HepG2 (cell line): ENCODE data around the gene KANTR. TPM values are rescaled to one million over a fixed set of nuclear protein-coding genes. Genes with fewer than 3 reads are reported as not detected.
A peak's percentile ranks its signal among the peaks of the same experiment; 100 is the strongest.

ENCODE experiments used
- ARNT2 ChIP-seq: sonication (generic); formaldehyde crosslinking; IDR thresholded peaks from 2 replicates; pipeline ENCODE4 v1.8.0; 2022; ENCODE audit warnings: mild to moderate bottlenecking, low read depth, missing genetic modification reagents, moderate library complexity
- ATF7-NPFF ChIP-seq: sonication (generic); formaldehyde crosslinking; IDR thresholded peaks from 2 replicates; pipeline ENCODE4 v1.8.1; 2023; ENCODE audit warnings: mild to moderate bottlenecking, low read depth, missing genetic modification reagents, moderate library complexity
- FOXA1 ChIP-seq, 2 experiments: fragments of 450-650 bp in 1 of 2; sonication (generic) in 1 of 2; formaldehyde crosslinking in 1 of 2; IDR thresholded peaks; 2 replicates each; pipeline versions ENCODE4 v1.4.0 to v1.6.1; 2016 to 2020; ENCODE audit warnings: missing genetic modification reagents in 1 of 2
- FOXJ3 ChIP-seq: sonication (generic); formaldehyde crosslinking; IDR thresholded peaks from 2 replicates; pipeline ENCODE4 v1.4.0; 2020; ENCODE audit warnings: missing genetic modification reagents, mild to moderate bottlenecking, borderline replicate concordance
- IKZF1 ChIP-seq: fragments of 450-650 bp; IDR thresholded peaks from 2 replicates; pipeline ENCODE4 v1.7.1; 2016
- JARID2 ChIP-seq: sonication (generic); formaldehyde crosslinking; IDR thresholded peaks from 2 replicates; pipeline ENCODE4 v1.8.1; 2023; ENCODE audit warnings: missing genetic modification reagents, inconsistent platforms; ENCODE audit not compliant: insufficient replicate concordance
- JDP2 ChIP-seq: sonication (generic); formaldehyde crosslinking; IDR thresholded peaks from 2 replicates; pipeline ENCODE4 v1.8.1; 2022; ENCODE audit warnings: missing genetic modification reagents, borderline replicate concordance
- NFE2 ChIP-seq: sonication (generic); formaldehyde crosslinking; IDR thresholded peaks from 2 replicates; pipeline ENCODE4 v1.4.0; 2020; ENCODE audit warnings: missing genetic modification reagents
- PHF8 ChIP-seq: sonication (generic); formaldehyde crosslinking; IDR thresholded peaks from 2 replicates; pipeline ENCODE4 v1.5.0; 2020; ENCODE audit warnings: missing genetic modification reagents
- POLR2AphosphoS5 ChIP-seq: IDR thresholded peaks from 2 replicates; pipeline ENCODE4 v1.6.1; 2012; ENCODE audit warnings: low read depth, low read length
- PTBP1 ChIP-seq: fragments of 200-400 bp; formaldehyde crosslinking; IDR thresholded peaks from 2 replicates; pipeline ENCODE4 v1.6.1; 2018; ENCODE audit warnings: low read length, low read depth; ENCODE audit not compliant: poor library complexity, severe bottlenecking
- RBFOX2 ChIP-seq: fragments of 200-400 bp; formaldehyde crosslinking; IDR thresholded peaks from 2 replicates; pipeline ENCODE4 v1.6.1; 2017; ENCODE audit warnings: low read depth, mild to moderate bottlenecking, low read length
- RFX5 ChIP-seq: IDR thresholded peaks from 2 replicates; pipeline ENCODE4 v1.6.1; 2011; ENCODE audit warnings: low read depth, low read length, improper control_type of control experiment
- SALL2 ChIP-seq: sonication (generic); formaldehyde crosslinking; IDR thresholded peaks from 2 replicates; pipeline ENCODE4 v1.8.1; 2023; ENCODE audit warnings: mild to moderate bottlenecking, missing genetic modification reagents, inconsistent platforms
- SATB2 ChIP-seq: sonication (generic); formaldehyde crosslinking; IDR thresholded peaks from 2 replicates; pipeline ENCODE4 v1.5.0; 2020; ENCODE audit warnings: missing genetic modification reagents
- TRIM24 ChIP-seq: sonication (generic); formaldehyde crosslinking; IDR thresholded peaks from 2 replicates; pipeline ENCODE4 v1.8.0; 2022; ENCODE audit warnings: mild to moderate bottlenecking, missing genetic modification reagents
- ZNF441 ChIP-seq: sonication (generic); formaldehyde crosslinking; IDR thresholded peaks from 2 replicates; pipeline ENCODE4 v1.7.0; 2021; ENCODE audit warnings: missing genetic modification reagents, borderline replicate concordance
- ZNF557 ChIP-seq: sonication (generic); formaldehyde crosslinking; IDR thresholded peaks from 2 replicates; pipeline ENCODE4 v1.4.0; 2020; ENCODE audit warnings: missing genetic modification reagents
- ZNF570 ChIP-seq: sonication (generic); formaldehyde crosslinking; IDR thresholded peaks from 2 replicates; pipeline ENCODE4 v1.4.0; 2020; ENCODE audit warnings: mild to moderate bottlenecking, missing genetic modification reagents, borderline replicate concordance
- polyA plus RNA-seq, 8 experiments: library from polyadenylated mRNA; depleted of rRNA in 3 of 8; stranded (reverse) in 7 of 8; unstranded in 1 of 8; fragments of >200 nt; fragmentation: Illumina TruSeq in 4 of 8; extraction: Trizol in 4 of 8; gene quantifications; 2 replicates each; pipeline versions ENCODE4 v1.2.1 to v1.2.3, GENCODE V29; 2011 to 2016; ENCODE audit warnings: low read depth in 4 of 8, missing spikeins in 1 of 8, mixed read lengths in 1 of 8; ENCODE audit not compliant: insufficient read depth in 1 of 8
- total RNA-seq, 5 experiments: library from RNA; depleted of rRNA; stranded (reverse); fragments of >200 nt; fragmentation: Illumina TruSeq; extraction: Trizol; gene quantifications; 2 replicates each; pipeline ENCODE4 v1.2.3, GENCODE V29; 2016; ENCODE audit warnings: low read depth in 1 of 5
- TF ChIP-seq, protein P1 (sequence below): sonication (generic); formaldehyde crosslinking; conservative IDR thresholded peaks from 2 replicates; pipeline ENCODE4 v1.8.0; 2022; ENCODE audit warnings: missing genetic modification reagents
- TF ChIP-seq, protein P2 (sequence below): sonication (generic); formaldehyde crosslinking; IDR thresholded peaks from 2 replicates; pipeline ENCODE4 v1.8.1; 2023; ENCODE audit warnings: missing genetic modification reagents, inconsistent platforms, borderline replicate concordance
- TF ChIP-seq, protein P3 (sequence below): IDR thresholded peaks from 2 replicates; pipeline ENCODE4 v1.6.1; 2016; ENCODE audit warnings: mild to moderate bottlenecking
- TF ChIP-seq, protein P4 (sequence below): IDR thresholded peaks from 2 replicates; pipeline ENCODE4 v1.6.1; 2016; ENCODE audit warnings: mild to moderate bottlenecking, missing biosample characterization, missing genetic modification reagents
- TF ChIP-seq, protein P5 (sequence below): IDR thresholded peaks from 2 replicates; pipeline ENCODE4 v1.6.1; 2012; ENCODE audit warnings: inconsistent platforms
- TF ChIP-seq, protein P6 (sequence below): sonication (generic); formaldehyde crosslinking; IDR thresholded peaks from 2 replicates; pipeline ENCODE4 v1.5.0; 2020; ENCODE audit warnings: missing genetic modification reagents

KANTR gene
- total and polyA plus RNA-seq, 2 of the 13 experiments (the other 11 are each of a cell fraction or from before 2014, with no cell fraction given) = 4.4 to 9.0 TPM

DNA sequence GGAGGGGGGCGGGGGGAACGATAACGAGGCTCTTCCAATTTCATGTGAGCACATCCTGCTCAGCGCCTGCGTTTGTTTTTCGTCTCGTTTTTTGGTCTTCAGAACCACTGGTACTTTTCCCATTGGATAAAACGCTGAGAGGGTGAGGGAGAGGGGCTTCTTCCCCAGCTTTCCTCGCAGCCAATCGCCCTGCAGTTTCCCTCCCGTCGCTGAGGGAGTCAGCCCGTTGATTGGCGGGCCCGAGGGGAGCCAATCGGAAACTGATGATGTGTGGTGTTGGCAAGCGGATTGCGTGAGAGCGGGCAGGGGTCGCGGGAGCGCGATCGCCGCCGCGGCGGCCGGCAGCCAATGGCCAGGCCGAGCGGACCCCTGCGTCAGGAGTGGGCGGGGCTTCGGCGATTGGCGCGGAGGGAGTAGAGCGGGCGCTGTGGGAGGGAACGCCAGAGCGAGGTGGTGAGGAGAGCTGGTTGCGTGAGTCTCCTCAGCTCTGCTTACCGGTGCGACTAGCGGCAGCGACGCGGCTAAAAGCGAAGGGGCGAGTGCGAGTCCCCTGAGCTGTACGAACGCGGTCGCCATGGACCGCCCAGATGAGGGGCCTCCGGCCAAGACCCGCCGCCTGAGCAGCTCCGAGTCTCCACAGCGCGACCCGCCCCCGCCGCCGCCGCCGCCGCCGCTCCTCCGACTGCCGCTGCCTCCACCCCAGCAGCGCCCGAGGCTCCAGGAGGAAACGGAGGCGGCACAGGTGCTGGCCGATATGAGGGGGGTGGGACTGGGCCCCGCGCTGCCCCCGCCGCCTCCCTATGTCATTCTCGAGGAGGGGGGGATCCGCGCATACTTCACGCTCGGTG lies 11.8 kb upstream of the KANTR start, which contains the start of gene TSPYL2 (continued):
- TF ChIP-seq, protein P1, sequence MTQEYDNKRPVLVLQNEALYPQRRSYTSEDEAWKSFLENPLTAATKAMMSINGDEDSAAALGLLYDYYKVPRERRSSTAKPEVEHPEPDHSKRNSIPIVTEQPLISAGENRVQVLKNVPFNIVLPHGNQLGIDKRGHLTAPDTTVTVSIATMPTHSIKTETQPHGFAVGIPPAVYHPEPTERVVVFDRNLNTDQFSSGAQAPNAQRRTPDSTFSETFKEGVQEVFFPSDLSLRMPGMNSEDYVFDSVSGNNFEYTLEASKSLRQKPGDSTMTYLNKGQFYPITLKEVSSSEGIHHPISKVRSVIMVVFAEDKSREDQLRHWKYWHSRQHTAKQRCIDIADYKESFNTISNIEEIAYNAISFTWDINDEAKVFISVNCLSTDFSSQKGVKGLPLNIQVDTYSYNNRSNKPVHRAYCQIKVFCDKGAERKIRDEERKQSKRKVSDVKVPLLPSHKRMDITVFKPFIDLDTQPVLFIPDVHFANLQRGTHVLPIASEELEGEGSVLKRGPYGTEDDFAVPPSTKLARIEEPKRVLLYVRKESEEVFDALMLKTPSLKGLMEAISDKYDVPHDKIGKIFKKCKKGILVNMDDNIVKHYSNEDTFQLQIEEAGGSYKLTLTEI (CRISPR knock-in tag) = no peak
- TF ChIP-seq JDP2 (CRISPR knock-in tag) (no peak), PTBP1 (no peak), RFX5 (peak; percentile 100), FOXA1 (IDR thresholded peaks at IDR 0.05) (no peak), FOXA1 (CRISPR knock-in tag; IDR thresholded peaks at IDR 0.05) (no peak), ZNF557 (CRISPR knock-in tag) (no peak), ZNF441 (CRISPR knock-in tag) (no peak), SATB2 (CRISPR knock-in tag) (no peak), ZNF570 (CRISPR knock-in tag) (no peak), PHF8 (CRISPR knock-in tag) (peak; percentile 70), TRIM24 (CRISPR knock-in tag) (no peak), IKZF1 (no peak), ARNT2 (0 out of 2 replicates have a peak, but pooled peaks have one; percentile 28), RBFOX2 (peak; percentile 89), JARID2 (CRISPR knock-in tag) (no peak), FOXJ3 (no peak), POLR2AphosphoS5 (peak; percentile 84), ATF7-NPFF (CRISPR knock-in tag) (no peak), SALL2 (CRISPR knock-in tag) (no peak), NFE2 (no peak)
- TF ChIP-seq, protein P2, sequence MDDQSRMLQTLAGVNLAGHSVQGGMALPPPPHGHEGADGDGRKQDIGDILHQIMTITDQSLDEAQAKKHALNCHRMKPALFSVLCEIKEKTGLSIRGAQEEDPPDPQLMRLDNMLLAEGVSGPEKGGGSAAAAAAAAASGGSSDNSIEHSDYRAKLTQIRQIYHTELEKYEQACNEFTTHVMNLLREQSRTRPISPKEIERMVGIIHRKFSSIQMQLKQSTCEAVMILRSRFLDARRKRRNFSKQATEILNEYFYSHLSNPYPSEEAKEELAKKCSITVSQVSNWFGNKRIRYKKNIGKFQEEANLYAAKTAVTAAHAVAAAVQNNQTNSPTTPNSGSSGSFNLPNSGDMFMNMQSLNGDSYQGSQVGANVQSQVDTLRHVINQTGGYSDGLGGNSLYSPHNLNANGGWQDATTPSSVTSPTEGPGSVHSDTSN = no peak
- TF ChIP-seq, protein P3, sequence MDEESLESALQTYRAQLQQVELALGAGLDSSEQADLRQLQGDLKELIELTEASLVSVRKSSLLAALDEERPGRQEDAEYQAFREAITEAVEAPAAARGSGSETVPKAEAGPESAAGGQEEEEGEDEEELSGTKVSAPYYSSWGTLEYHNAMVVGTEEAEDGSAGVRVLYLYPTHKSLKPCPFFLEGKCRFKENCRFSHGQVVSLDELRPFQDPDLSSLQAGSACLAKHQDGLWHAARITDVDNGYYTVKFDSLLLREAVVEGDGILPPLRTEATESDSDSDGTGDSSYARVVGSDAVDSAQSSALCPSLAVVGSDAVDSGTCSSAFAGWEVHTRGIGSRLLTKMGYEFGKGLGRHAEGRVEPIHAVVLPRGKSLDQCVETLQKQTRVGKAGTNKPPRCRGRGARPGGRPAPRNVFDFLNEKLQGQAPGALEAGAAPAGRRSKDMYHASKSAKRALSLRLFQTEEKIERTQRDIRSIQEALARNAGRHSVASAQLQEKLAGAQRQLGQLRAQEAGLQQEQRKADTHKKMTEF (CRISPR knock-in tag) = peak; percentile 50; the same call in 1 of the 2 replicates
- TF ChIP-seq, protein P4, sequence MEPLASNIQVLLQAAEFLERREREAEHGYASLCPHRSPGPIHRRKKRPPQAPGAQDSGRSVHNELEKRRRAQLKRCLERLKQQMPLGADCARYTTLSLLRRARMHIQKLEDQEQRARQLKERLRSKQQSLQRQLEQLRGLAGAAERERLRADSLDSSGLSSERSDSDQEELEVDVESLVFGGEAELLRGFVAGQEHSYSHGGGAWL (CRISPR knock-in tag) = no peak
- TF ChIP-seq, protein P5, sequence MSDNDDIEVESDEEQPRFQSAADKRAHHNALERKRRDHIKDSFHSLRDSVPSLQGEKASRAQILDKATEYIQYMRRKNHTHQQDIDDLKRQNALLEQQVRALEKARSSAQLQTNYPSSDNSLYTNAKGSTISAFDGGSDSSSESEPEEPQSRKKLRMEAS = peak; percentile 47
- TF ChIP-seq, protein P6, sequence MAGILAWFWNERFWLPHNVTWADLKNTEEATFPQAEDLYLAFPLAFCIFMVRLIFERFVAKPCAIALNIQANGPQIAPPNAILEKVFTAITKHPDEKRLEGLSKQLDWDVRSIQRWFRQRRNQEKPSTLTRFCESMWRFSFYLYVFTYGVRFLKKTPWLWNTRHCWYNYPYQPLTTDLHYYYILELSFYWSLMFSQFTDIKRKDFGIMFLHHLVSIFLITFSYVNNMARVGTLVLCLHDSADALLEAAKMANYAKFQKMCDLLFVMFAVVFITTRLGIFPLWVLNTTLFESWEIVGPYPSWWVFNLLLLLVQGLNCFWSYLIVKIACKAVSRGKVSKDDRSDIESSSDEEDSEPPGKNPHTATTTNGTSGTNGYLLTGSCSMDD (CRISPR knock-in tag) = no peak
